A204.1 (cell line): ENCODE data around the gene FZD1.
"Not testable (repeated sequence)": the region's sequence is repeated elsewhere in the genome, so short reads cannot be mapped to it uniquely, and the experiment has no call there.

Experiments used
- FAIRE-seq: peaks from 2 replicates; lab custom pipeline; 2012; peaks lifted over from hg19 to GRCh38; lab: Jason Lieb, UNC

The FZD1 gene

GRCh38 chr7:91299952-91300775, 35.9 kb downstream of the FZD1 start:
- no peak for FAIRE-seq

- FAIRE-seq, result no peak
These were observed 38.6 kb downstream of the FZD1 start for GRCh38 chr7:91302794-91303193.

DNA sequence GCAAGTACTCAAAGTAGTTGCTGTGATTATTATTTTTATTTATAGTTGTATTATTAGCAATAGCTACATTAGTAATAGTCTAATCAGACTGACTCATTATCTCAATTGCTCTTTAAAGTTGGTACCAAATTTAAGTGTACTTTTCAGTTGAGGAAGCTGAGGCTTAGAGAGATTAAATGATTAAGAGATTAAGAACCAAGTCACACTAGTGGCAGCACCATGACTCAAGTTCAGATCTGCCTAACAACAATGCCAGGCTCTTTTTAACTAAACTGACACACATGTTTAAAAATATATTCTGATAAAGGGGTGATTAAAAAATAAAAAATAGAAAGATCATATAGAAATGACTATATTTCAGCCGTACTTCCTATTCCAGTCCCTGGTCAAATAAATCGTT, 42.0 kb downstream of the FZD1 start:
- FAIRE-seq, result no peak

DNA sequence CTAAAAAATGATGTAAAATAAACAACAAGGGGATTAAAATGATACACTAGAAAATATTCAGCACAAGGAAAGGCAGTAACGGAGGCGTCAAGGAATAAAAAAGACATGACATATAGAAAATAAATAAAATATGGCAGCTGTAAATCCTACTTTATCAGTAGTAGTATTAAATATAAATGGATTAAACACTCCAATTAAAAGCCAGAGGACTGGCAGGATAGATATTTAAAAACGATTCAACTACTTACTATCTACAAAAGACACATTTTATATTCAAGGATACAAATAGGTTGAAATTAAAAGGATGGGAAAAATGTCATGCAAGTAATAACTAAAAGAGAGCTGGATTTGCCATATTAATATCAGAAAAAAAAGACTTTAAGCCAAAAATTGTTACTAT, 43.2 kb downstream of the FZD1 start:
- no peak for FAIRE-seq

DNA sequence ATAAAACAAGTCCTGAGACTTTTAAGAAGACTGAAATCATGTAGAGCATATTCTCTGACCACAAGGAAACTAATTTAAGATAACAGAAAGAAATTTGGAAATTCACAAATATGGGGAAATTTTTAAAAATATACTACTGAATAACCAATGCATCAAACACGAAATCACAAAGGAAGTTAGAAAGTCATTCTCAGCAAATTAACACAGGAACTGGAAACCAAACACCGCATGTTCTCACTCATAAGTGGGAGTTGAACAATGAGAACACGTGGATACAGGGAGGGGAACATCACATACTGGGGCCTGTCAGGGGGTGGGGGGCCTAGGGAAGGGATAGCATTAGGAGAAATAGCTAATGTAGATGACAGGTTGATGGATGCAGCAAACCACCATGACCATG, 44.0 kb downstream of the FZD1 start:
- FAIRE-seq, result not testable (repeated sequence)

GRCh38 chr7:91310830-91311460, 46.7 kb downstream of the FZD1 start:
- FAIRE-seq, result no peak

GRCh38 chr7:91311839-91312238, 47.6 kb downstream of the FZD1 start:
- no peak for FAIRE-seq

GRCh38 chr7:91313113-91313512, 48.9 kb downstream of the FZD1 start:
- no peak for FAIRE-seq

GRCh38 chr7:91314591-91315323, 50.5 kb downstream of the FZD1 start:
- no peak for FAIRE-seq

GRCh38 chr7:91316426-91316825, 52.2 kb downstream of the FZD1 start:
- no peak for FAIRE-seq

DNA sequence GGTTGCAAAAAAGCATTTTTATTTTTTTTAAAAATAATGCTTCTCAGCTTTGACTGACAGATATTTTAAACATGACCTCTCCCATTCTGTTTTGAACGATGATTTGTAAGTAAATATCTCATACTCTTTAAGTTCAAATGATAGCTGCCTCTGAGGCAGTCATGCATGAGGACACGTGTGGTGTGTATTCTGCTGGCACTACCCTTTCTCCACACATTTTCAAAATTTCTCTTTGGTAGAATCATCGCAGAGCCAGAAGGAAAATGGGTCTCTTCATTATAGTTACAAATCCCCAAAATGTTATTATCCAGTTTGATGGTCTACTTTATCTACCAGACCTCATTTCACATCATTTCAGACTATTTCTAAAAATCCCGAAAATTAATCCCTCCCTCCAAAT, 55.1 kb downstream of the FZD1 start:
- FAIRE-seq, result no peak

DNA sequence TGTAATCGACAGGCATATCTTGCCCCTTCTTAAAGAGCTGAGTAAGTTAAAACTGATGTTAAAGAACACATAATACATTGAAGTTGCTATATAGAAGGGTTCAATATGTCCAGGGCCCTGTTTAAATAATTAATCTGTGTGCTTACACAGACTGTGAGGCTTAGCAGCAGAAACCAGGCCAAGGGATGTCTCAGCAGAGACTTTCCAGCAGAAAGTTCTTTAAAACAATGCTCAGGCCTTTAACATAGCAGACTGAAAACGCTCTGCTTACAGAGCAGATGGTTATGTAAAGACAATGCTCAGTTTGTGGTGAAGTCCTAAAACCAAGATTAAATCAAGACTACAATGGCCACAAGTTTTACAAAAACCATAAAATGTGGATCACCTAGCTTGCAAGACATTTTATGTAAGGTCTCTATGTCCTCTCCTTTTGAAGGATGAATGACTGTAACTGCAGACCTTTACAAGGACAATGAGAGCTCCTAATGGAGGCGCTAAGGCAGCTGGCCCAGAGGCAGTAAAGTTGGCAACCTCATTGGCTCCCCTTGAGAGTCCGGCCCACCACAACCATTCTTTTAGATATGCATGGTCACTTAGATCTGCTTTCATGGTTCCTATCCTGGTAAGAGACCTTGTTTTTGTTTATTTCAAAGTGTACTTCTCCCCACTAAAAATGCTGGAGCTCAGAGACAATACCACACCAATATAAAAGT, 56.3 kb downstream of the FZD1 start:
- FAIRE-seq, result no peak
